ENCODE data around the gene CYBRD1. TPM values are rescaled to one million over a fixed set of nuclear protein-coding genes. Genes with fewer than 3 reads are reported as not detected.
"Not testable (repeated sequence)": the region's sequence is repeated elsewhere in the genome, so short reads cannot be mapped to it uniquely, and the experiment has no call there.

Gene CYBRD1
- total RNA-seq, 2 experiments from 2014 or later: 1.2 to 1.4 TPM

GRCh38 chr2:171521361-171522051 lies 768 bp upstream of the CYBRD1 start:
- no peaks in the 10 kb centered on the region for H3K9me3 Mint-ChIP-seq (ENCODE audit: insufficient read depth)
- DNase-seq (no peak), ATAC-seq (no peak)
- H3K36me3 Mint-ChIP-seq (ENCODE audit: low read depth): no peaks in the 10 kb centered on the region
- H3K27ac Mint-ChIP-seq: no peak overlapping the region
- peaks cover 17% of the 10 kb centered on the region for H3K4me1 Mint-ChIP-seq (ENCODE audit: low read depth)
- ChIA-PET POLR2A (interaction anchor here (0.7 kb wide), 1 partner anchor 15 kb away, joined by 3 read pairs; no protein-coding TSS in a partner anchor), CTCF (interaction anchor here (1.5 to 2.0 kb wide), 2 partner anchors 9 to 12 kb away, joined by 4 to 8 read pairs; no protein-coding TSS in a partner anchor)
- peaks cover 42% of the 10 kb centered on the region for H3K27me3 Mint-ChIP-seq (ENCODE audit: low read depth)
- H3K4me3 Mint-ChIP-seq: peak overlapping the region; percentile 84

GRCh38 chr2:171522788-171523087 lies 464 bp downstream of the CYBRD1 start:
- Mint-ChIP-seq H3K27me3 (ENCODE audit: low read depth) (peaks cover 46% of the 10 kb centered on the region), H3K36me3 (ENCODE audit: low read depth) (no peaks in the 10 kb centered on the region), H3K4me3 (peak overlapping the region; percentile 84), H3K9me3 (ENCODE audit: insufficient read depth) (no peaks in the 10 kb centered on the region), H3K27ac (no peak overlapping the region), H3K4me1 (ENCODE audit: low read depth) (peaks cover 17% of the 10 kb centered on the region)
- ATAC-seq (peak; percentile 68), DNase-seq (peak; percentile 28)
- ChIA-PET CTCF (interaction anchor here (1.2 to 1.5 kb wide), 2 partner anchors 13 to 51 kb away, joined by 4 read pairs; no protein-coding TSS in a partner anchor), POLR2A (interaction anchor here (0.7 kb wide), 1 partner anchor 43 kb away, joined by 3 read pairs; no protein-coding TSS in a partner anchor)

GRCh38 chr2:171523088-171524017 lies 1.1 kb downstream of the CYBRD1 start:
- Mint-ChIP-seq H3K27ac (no peak overlapping the region), H3K27me3 (ENCODE audit: low read depth) (peaks cover 48% of the 10 kb centered on the region), H3K4me1 (ENCODE audit: low read depth) (peaks cover 17% of the 10 kb centered on the region), H3K36me3 (ENCODE audit: low read depth) (no peaks in the 10 kb centered on the region), H3K9me3 (ENCODE audit: insufficient read depth) (no peaks in the 10 kb centered on the region), H3K4me3 (peak overlapping the region; percentile 84)
- DNase-seq (peak; percentile 29), ATAC-seq (peak; percentile 49)
- POLR2A ChIA-PET: interaction anchor here (0.7 to 1.5 kb wide), 2 partner anchors 44 to 90 kb away, joined by 3 read pairs; partner anchors contain the start of genes DCAF17 and METTL8
- CTCF ChIA-PET: interaction anchor here (1.2 kb wide), 2 partner anchors 52 to 551 kb away, joined by 4 to 5 read pairs; no protein-coding TSS in a partner anchor

- H3K4me1 Mint-ChIP-seq (ENCODE audit: low read depth): peaks cover 17% of the 10 kb centered on the region
- no peak overlapping the region for H3K27ac Mint-ChIP-seq
- ATAC-seq (no peak), DNase-seq (no peak)
- ChIA-PET CTCF (interaction anchor here (1.2 kb wide), 2 partner anchors 53 to 551 kb away, joined by 4 to 5 read pairs; no protein-coding TSS in a partner anchor), POLR2A (interaction anchor here (1.5 kb wide), 1 partner anchor 90 kb away, joined by 3 read pairs; the partner anchor contains the start of genes DCAF17 and METTL8)
- peak overlapping the region; percentile 38 for H3K4me3 Mint-ChIP-seq
- peaks cover 49% of the 10 kb centered on the region for H3K27me3 Mint-ChIP-seq (ENCODE audit: low read depth)
- H3K36me3 Mint-ChIP-seq (ENCODE audit: low read depth): no peaks in the 10 kb centered on the region
- H3K9me3 Mint-ChIP-seq (ENCODE audit: insufficient read depth): no peaks in the 10 kb centered on the region
Measured at GRCh38 chr2:171524018-171524401, 1.7 kb downstream of the CYBRD1 start.

DNA sequence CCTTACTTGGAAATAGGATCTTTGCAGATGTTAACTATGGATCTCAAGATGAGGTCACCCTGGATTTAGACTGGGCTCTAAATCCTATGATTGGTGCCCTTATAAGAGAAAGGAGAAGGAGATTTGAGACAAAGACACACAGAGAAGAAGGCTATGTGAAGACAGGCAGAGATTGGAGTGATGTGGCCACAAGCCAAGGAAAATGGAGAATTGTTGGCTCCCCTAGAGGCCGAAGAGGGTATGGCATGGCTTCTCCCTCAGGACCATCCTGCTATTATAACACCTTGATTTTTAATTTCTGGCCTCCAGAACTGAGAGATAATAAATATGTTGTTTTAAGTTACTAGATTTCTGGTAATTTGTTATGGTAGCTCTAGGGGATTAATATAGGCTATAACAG lies 7.6 kb downstream of the CYBRD1 start:
- ATAC-seq (no peak), DNase-seq (no peak)
- no peak overlapping the region for H3K4me3 Mint-ChIP-seq
- CTCF ChIA-PET: interaction anchor here (1.0 to 1.4 kb wide), 2 partner anchors 9 to 28 kb away, joined by 3 to 8 read pairs; partner anchors contain the start of gene CYBRD1
- no peaks in the 10 kb centered on the region for H3K36me3 Mint-ChIP-seq (ENCODE audit: low read depth)
- H3K27ac Mint-ChIP-seq: no peak overlapping the region
- H3K4me1 Mint-ChIP-seq (ENCODE audit: low read depth): no peaks in the 10 kb centered on the region
- no peaks in the 10 kb centered on the region for H3K9me3 Mint-ChIP-seq (ENCODE audit: insufficient read depth)
- POLR2A ChIA-PET: no interaction called here
- peaks cover 26% of the 10 kb centered on the region for H3K27me3 Mint-ChIP-seq (ENCODE audit: low read depth)

- no peak overlapping the region for H3K27ac Mint-ChIP-seq
- ATAC-seq (no peak), DNase-seq (no peak)
- H3K9me3 Mint-ChIP-seq (ENCODE audit: insufficient read depth): no peaks in the 10 kb centered on the region
- ChIA-PET POLR2A (no interaction called here), CTCF (interaction anchor here (1.0 to 1.4 kb wide), 2 partner anchors 9 to 27 kb away, joined by 3 to 8 read pairs; partner anchors contain the start of gene CYBRD1)
- H3K4me1 Mint-ChIP-seq (ENCODE audit: low read depth): no peaks in the 10 kb centered on the region
- peaks cover 21% of the 10 kb centered on the region for H3K27me3 Mint-ChIP-seq (ENCODE audit: low read depth)
- no peaks in the 10 kb centered on the region for H3K36me3 Mint-ChIP-seq (ENCODE audit: low read depth)
- H3K4me3 Mint-ChIP-seq: no peak overlapping the region
Measured at GRCh38 chr2:171530378-171530777, 8.1 kb downstream of the CYBRD1 start.

GRCh38 chr2:171530859-171531258 lies 8.6 kb downstream of the CYBRD1 start:
- POLR2A ChIA-PET; ATAC-seq; H3K4me1 Mint-ChIP-seq (ENCODE audit: low read depth); H3K36me3 Mint-ChIP-seq (ENCODE audit: low read depth); H3K27ac Mint-ChIP-seq; DNase-seq; H3K9me3 Mint-ChIP-seq (ENCODE audit: insufficient read depth); H3K4me3 Mint-ChIP-seq: not testable (repeated sequence)
- peaks cover 20% of the 10 kb centered on the region for H3K27me3 Mint-ChIP-seq (ENCODE audit: low read depth)
- CTCF ChIA-PET: interaction anchor here (1.0 to 1.5 kb wide), 3 partner anchors 9 to 43 kb away, joined by 3 to 8 read pairs (median 3); partner anchors contain the start of gene CYBRD1

DNA sequence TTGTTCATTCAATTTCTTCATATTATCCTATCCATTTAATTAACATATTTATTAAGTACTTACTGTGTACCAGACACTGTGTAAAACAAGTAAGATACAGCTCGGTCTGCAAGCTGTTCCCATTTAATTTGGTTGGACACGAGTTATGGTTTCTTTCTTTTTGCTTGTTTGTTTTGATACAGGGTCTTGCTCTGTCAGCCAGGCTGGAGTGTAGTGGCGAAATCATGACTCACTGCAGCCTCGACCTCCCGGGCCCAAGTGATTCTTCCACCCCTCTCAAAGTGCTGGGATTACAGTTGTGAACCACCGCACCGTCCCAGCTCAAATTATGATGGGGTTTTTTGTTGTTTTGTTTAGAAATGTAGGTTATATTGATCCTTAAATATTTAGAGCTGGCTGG lies 9.0 kb downstream of the CYBRD1 start:
- H3K27ac Mint-ChIP-seq: no peak overlapping the region
- no peak overlapping the region for H3K4me3 Mint-ChIP-seq
- peaks cover 20% of the 10 kb centered on the region for H3K27me3 Mint-ChIP-seq (ENCODE audit: low read depth)
- POLR2A ChIA-PET: no interaction called here
- no peak for DNase-seq
- H3K36me3 Mint-ChIP-seq (ENCODE audit: low read depth): no peaks in the 10 kb centered on the region
- CTCF ChIA-PET: interaction anchor here (1.1 to 1.5 kb wide), 2 partner anchors 42 to 52 kb away, joined by 3 read pairs; no protein-coding TSS in a partner anchor
- no peaks in the 10 kb centered on the region for H3K9me3 Mint-ChIP-seq (ENCODE audit: insufficient read depth)
- no peaks in the 10 kb centered on the region for H3K4me1 Mint-ChIP-seq (ENCODE audit: low read depth)
- no peak for ATAC-seq

DNA sequence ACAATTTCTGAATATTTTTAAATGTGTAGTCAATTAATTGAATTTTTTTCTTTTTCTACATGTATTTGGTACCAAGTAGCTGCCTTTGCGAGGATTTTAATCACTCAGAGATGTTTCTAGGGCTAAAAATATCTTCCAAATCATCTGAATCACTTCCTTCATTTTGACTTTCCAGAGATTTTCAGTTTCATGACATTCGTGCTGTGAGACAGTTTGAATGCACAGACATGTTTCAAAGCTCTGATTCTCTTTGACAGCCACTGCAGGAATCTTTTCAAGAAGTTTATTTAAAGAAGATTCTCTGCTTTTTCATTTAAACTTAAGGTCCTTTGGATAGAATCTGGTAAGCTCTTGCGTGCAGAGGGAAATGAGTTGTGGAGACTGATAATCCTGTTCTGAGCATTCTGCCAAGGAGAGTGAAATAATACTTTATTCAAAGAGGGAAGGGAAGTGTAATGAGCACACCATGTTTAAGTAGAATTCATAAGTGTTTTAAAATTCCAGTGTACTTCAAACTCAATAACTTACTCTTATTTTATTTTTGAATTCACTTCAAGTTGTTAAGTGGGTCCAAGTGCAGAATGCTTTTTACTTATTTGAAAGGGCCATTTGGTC lies 9.7 kb downstream of the CYBRD1 start:
- no peaks in the 10 kb centered on the region for H3K36me3 Mint-ChIP-seq (ENCODE audit: low read depth)
- ChIA-PET CTCF (interaction anchor here (0.9 to 1.5 kb wide), 4 partner anchors 42 to 67 kb away, joined by 3 to 4 read pairs (median 3); no protein-coding TSS in a partner anchor), POLR2A (no interaction called here)

GRCh38 chr2:171533331-171533730 lies 11.1 kb downstream of the CYBRD1 start:
- ChIA-PET POLR2A (no interaction called here), CTCF (no interaction called here)
- no peak overlapping the region for H3K4me3 Mint-ChIP-seq
- ATAC-seq: no peak
- no peak overlapping the region for H3K27ac Mint-ChIP-seq
- H3K4me1 Mint-ChIP-seq (ENCODE audit: low read depth): no peaks in the 10 kb centered on the region
- H3K9me3 Mint-ChIP-seq (ENCODE audit: insufficient read depth): no peaks in the 10 kb centered on the region
- DNase-seq: no peak
- H3K27me3 Mint-ChIP-seq (ENCODE audit: low read depth): peaks cover 18% of the 10 kb centered on the region
- H3K36me3 Mint-ChIP-seq (ENCODE audit: low read depth): no peaks in the 10 kb centered on the region

More for the DNA sequence above, 9.7 kb downstream of the CYBRD1 start:
- Mint-ChIP-seq H3K9me3 (ENCODE audit: insufficient read depth) (no peaks in the 10 kb centered on the region), H3K27ac (no peak overlapping the region), H3K27me3 (ENCODE audit: low read depth) (peaks cover 21% of the 10 kb centered on the region), H3K4me1 (ENCODE audit: low read depth) (no peaks in the 10 kb centered on the region), H3K4me3 (no peak overlapping the region)
- DNase-seq: no peak
- no peak for ATAC-seq

GRCh38 chr2:171535528-171535927 lies 13.3 kb downstream of the CYBRD1 start:
- CTCF ChIA-PET; H3K4me3 Mint-ChIP-seq; DNase-seq; H3K27ac Mint-ChIP-seq; ATAC-seq; H3K36me3 Mint-ChIP-seq (ENCODE audit: low read depth); POLR2A ChIA-PET; H3K9me3 Mint-ChIP-seq (ENCODE audit: insufficient read depth); H3K4me1 Mint-ChIP-seq (ENCODE audit: low read depth): not testable (repeated sequence)
- H3K27me3 Mint-ChIP-seq (ENCODE audit: low read depth): peaks cover 15% of the 10 kb centered on the region

All from activated CD8-positive, alpha-beta T cell treated with anti-CD3 and anti-CD28 coated beads, Interleukin-2, amount 10 ng/mL, durations not matched to agents 7 days and 5 days (primary cell).